WTC11 (cell line): Measurements from ENCODE around the gene ZFHX2. TPM values are rescaled to one million over a fixed set of nuclear protein-coding genes. Genes with fewer than 3 reads are reported as not detected.

ENCODE experiments used
- AFF4 ChIP-seq: sonication (generic); formaldehyde crosslinking; IDR thresholded peaks from 2 replicates; pipeline ENCODE4 v1.8.1; 2023; ENCODE audit warnings: mild to moderate bottlenecking, missing genetic modification reagents, borderline replicate concordance
- ATF6 ChIP-seq: sonication (generic); formaldehyde crosslinking; IDR thresholded peaks from 2 replicates; pipeline ENCODE4 v1.8.1; 2023; ENCODE audit warnings: mild to moderate bottlenecking, missing genetic modification reagents
- CREB1 ChIP-seq: sonication (generic); formaldehyde crosslinking; IDR thresholded peaks from 2 replicates; pipeline ENCODE4 v1.8.0; 2023; ENCODE audit warnings: mild to moderate bottlenecking, missing genetic modification reagents
- ELF4 ChIP-seq: sonication (generic); formaldehyde crosslinking; IDR thresholded peaks from 2 replicates; pipeline ENCODE4 v1.8.1; 2022; ENCODE audit warnings: low read depth, mild to moderate bottlenecking, moderate library complexity, missing genetic modification reagents
- EMX1 ChIP-seq: fragments of 250-450 bp; sonication (Bioruptor Pico); IDR thresholded peaks from 2 replicates; pipeline ENCODE4 v1.8.0; 2021; ENCODE audit warnings: mild to moderate bottlenecking
- ETV6 ChIP-seq: sonication (generic); formaldehyde crosslinking; IDR thresholded peaks from 2 replicates; pipeline ENCODE4 v1.8.1; 2022; ENCODE audit warnings: mild to moderate bottlenecking, missing genetic modification reagents
- FOXJ3 ChIP-seq: sonication (generic); formaldehyde crosslinking; IDR thresholded peaks from 2 replicates; pipeline ENCODE4 v1.9.0; 2021; ENCODE audit warnings: missing genetic modification reagents, mild to moderate bottlenecking, borderline replicate concordance
- FOXK1 ChIP-seq: sonication (generic); formaldehyde crosslinking; IDR thresholded peaks from 2 replicates; pipeline ENCODE4 v1.8.0; 2022; ENCODE audit warnings: mild to moderate bottlenecking, moderate library complexity, missing genetic modification reagents
- GABPB1 ChIP-seq: sonication (generic); formaldehyde crosslinking; IDR thresholded peaks from 2 replicates; pipeline ENCODE4 v1.8.1; 2023; ENCODE audit warnings: mild to moderate bottlenecking, missing genetic modification reagents
- IRF1 ChIP-seq: sonication (generic); formaldehyde crosslinking; IDR thresholded peaks from 2 replicates; pipeline ENCODE4 v1.8.0; 2023; ENCODE audit warnings: missing genetic modification reagents
- IRF2 ChIP-seq: sonication (generic); formaldehyde crosslinking; IDR thresholded peaks from 2 replicates; pipeline ENCODE4 v1.8.0; 2022; ENCODE audit warnings: low read depth, missing genetic modification reagents, borderline replicate concordance
- JAZF1 ChIP-seq: fragments of 250-450 bp; sonication (Bioruptor Pico); IDR thresholded peaks from 2 replicates; pipeline ENCODE4 v1.9.0; 2021; ENCODE audit warnings: moderate library complexity, mild to moderate bottlenecking, inconsistent platforms
- MAX ChIP-seq: sonication (generic); formaldehyde crosslinking; IDR thresholded peaks from 2 replicates; pipeline ENCODE4 v1.8.0; 2022; ENCODE audit warnings: mild to moderate bottlenecking, missing genetic modification reagents
- MLX ChIP-seq: sonication (generic); formaldehyde crosslinking; IDR thresholded peaks from 2 replicates; pipeline ENCODE4 v1.8.1; 2023; ENCODE audit warnings: mild to moderate bottlenecking, missing genetic modification reagents, moderate library complexity
- MXD4 ChIP-seq: fragments of 250-450 bp; sonication (Bioruptor Pico); IDR thresholded peaks from 2 replicates; pipeline ENCODE4 v1.8.0; 2021; ENCODE audit warnings: mild to moderate bottlenecking, moderate library complexity, borderline replicate concordance
- NFATC4 ChIP-seq: fragments of 250-450 bp; sonication (Bioruptor Pico); IDR thresholded peaks from 2 replicates; pipeline ENCODE4 v1.9.0; 2021; ENCODE audit warnings: mild to moderate bottlenecking
- NR1H2 ChIP-seq: sonication (generic); formaldehyde crosslinking; IDR thresholded peaks from 2 replicates; pipeline ENCODE4 v1.9.0; 2021; ENCODE audit warnings: mild to moderate bottlenecking, moderate library complexity, missing genetic modification reagents
- RORB ChIP-seq: fragments of 250-450 bp; sonication (Bioruptor Pico); IDR thresholded peaks from 2 replicates; pipeline ENCODE4 v1.9.0; 2021; ENCODE audit warnings: mild to moderate bottlenecking
- TEAD4 ChIP-seq: sonication (generic); formaldehyde crosslinking; IDR thresholded peaks from 2 replicates; pipeline ENCODE4 v1.8.0; 2022; ENCODE audit warnings: mild to moderate bottlenecking, missing genetic modification reagents
- USF2 ChIP-seq: sonication (generic); formaldehyde crosslinking; IDR thresholded peaks from 2 replicates; pipeline ENCODE4 v1.8.1; 2023; ENCODE audit warnings: mild to moderate bottlenecking, missing genetic modification reagents, moderate library complexity
- ZBTB43 ChIP-seq: sonication (generic); formaldehyde crosslinking; IDR thresholded peaks from 2 replicates; pipeline ENCODE4 v1.8.1; 2023; ENCODE audit warnings: mild to moderate bottlenecking, missing genetic modification reagents
- ZMAT4 ChIP-seq: fragments of 250-450 bp; sonication (Bioruptor Pico); IDR thresholded peaks from 2 replicates; pipeline ENCODE4 v1.9.0; 2021; ENCODE audit warnings: mild to moderate bottlenecking
- ZNF263 ChIP-seq: sonication (generic); formaldehyde crosslinking; IDR thresholded peaks from 2 replicates; pipeline ENCODE4 v1.8.1; 2022; ENCODE audit warnings: low read depth, mild to moderate bottlenecking, moderate library complexity, missing genetic modification reagents
- ZNF416 ChIP-seq: fragments of 250-450 bp; sonication (Bioruptor Pico); IDR thresholded peaks from 2 replicates; pipeline ENCODE4 v1.9.0; 2021; ENCODE audit warnings: mild to moderate bottlenecking, inconsistent platforms
- ZNF423 ChIP-seq: fragments of 250-450 bp; sonication (Bioruptor Pico); IDR thresholded peaks from 2 replicates; pipeline ENCODE4 v2.1.2; 2022; ENCODE audit warnings: mild to moderate bottlenecking, moderate library complexity
- total RNA-seq: library from RNA; stranded (reverse); gene quantifications from 3 replicates; pipeline ENCODE4 v1.2.3, GENCODE V29; 2021

The ZFHX2 gene
- total RNA-seq, 1 experiment from 2014 or later: 16.4 TPM

GRCh38 chr14:23567186-23568020 lies 15.8 kb upstream of the ZFHX2 start, which contains the start of gene AP1G2 (continued):
- TF ChIP-seq FOXJ3 (CRISPR knock-in tag) (no peak), ZNF416 (no peak; the same call in 1 of the 2 replicates), MXD4 (CRISPR knock-in tag) (no peak), GABPB1 (CRISPR knock-in tag) (peak; percentile 82), IRF2 (no peak), ZMAT4 (CRISPR knock-in tag) (no peak), RORB (CRISPR knock-in tag) (no peak), ATF6 (no peak), CREB1 (0 out of 2 replicates have a peak, but pooled peaks have one; percentile 53), EMX1 (peak; percentile 87), MLX (CRISPR knock-in tag) (no peak), ELF4 (CRISPR knock-in tag) (no peak), ZNF263 (CRISPR knock-in tag) (no peak; the same call in 1 of the 2 replicates), JAZF1 (CRISPR knock-in tag) (no peak), TEAD4 (CRISPR knock-in tag) (no peak), ZNF423 (CRISPR knock-in tag) (peak; percentile 84), MAX (CRISPR knock-in tag) (peak; percentile 62; the same call in 1 of the 2 replicates), FOXK1 (CRISPR knock-in tag) (peak; percentile 45; the same call in 1 of the 2 replicates), ETV6 (peak; percentile 80), IRF1 (CRISPR knock-in tag) (0 out of 2 replicates have a peak, but pooled peaks have one; percentile 29), AFF4 (CRISPR knock-in tag) (no peak), NFATC4 (no peak), NR1H2 (no peak), USF2 (peak; percentile 52), ZBTB43 (CRISPR knock-in tag) (no peak; the same call in 1 of the 2 replicates)
